GM20000 (cell line): Measurements from ENCODE around the gene SUGCT.

Source experiments
- DNase-seq: peaks from one replicate; pipeline ENCODE4 v3.0.0; 2012; ENCODE audit warnings: low spot score
- CTCF ChIP-seq: IDR thresholded peaks from 2 replicates; pipeline ENCODE4 v1.5.1; 2012; ENCODE audit warnings: mild to moderate bottlenecking, control low read depth; ENCODE audit errors: extremely low read depth, missing control alignments

Gene SUGCT

GRCh38 chr7:40369641-40370277 lies 235.0 kb downstream of the SUGCT start:
- no peak for TF ChIP-seq CTCF
- no peak for DNase-seq

GRCh38 chr7:40371806-40372440 lies 237.1 kb downstream of the SUGCT start:
- no peak for TF ChIP-seq CTCF
- DNase-seq: no peak

GRCh38 chr7:40374575-40374974 lies 239.8 kb downstream of the SUGCT start:
- no peak for DNase-seq
- no peak for TF ChIP-seq CTCF

GRCh38 chr7:40380111-40380510 lies 245.3 kb downstream of the SUGCT start:
- no peak for TF ChIP-seq CTCF
- DNase-seq: no peak

GRCh38 chr7:40382145-40382544 lies 247.3 kb downstream of the SUGCT start:
- TF ChIP-seq CTCF: no peak
- no peak for DNase-seq

GRCh38 chr7:40393660-40394059 lies 258.9 kb downstream of the SUGCT start:
- TF ChIP-seq CTCF: no peak
- no peak for DNase-seq

GRCh38 chr7:40394400-40394799 lies 259.6 kb downstream of the SUGCT start:
- TF ChIP-seq CTCF: no peak
- DNase-seq: no peak
